ENCODE measurements around the gene PRSS38.

The PRSS38 gene

DNA sequence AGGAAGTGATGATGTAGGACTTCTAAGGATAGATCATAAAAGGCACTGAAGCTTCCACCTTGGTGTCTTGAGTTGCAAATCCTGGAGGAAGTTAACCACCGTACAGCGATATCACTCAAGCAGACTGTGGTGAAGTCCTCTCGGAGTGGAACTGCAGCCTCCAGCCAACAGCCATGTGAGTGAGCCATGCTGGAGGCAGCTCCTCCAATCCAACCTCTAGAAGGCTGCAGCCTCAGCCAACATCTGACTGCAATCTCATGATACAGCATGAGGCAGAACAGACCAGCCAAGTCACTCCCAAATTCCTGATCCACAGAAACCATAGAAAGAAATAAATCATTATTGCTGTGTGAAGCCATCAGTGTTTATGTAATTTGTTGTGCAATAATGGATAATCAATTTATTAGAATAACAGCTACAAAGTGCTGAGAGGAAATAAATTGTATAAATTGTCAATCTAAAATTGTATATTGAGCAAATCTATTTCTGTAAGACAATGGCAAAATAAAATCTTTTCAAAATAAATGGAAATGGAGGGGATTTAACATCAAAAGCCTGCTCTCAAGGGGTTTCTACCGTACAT is 65.0 kb downstream of the PRSS38 start (continued):
- TF ChIP-seq, protein P1, sequence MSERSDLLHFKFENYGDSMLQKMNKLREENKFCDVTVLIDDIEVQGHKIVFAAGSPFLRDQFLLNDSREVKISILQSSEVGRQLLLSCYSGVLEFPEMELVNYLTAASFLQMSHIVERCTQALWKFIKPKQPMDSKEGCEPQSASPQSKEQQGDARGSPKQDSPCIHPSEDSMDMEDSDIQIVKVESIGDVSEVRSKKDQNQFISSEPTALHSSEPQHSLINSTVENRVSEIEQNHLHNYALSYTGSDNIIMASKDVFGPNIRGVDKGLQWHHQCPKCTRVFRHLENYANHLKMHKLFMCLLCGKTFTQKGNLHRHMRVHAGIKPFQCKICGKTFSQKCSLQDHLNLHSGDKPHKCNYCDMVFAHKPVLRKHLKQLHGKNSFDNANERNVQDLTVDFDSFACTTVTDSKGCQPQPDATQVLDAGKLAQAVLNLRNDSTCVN (tag by site-specific recombination; optimal IDR thresholded peaks at IDR 0.05): no peak

DNA sequence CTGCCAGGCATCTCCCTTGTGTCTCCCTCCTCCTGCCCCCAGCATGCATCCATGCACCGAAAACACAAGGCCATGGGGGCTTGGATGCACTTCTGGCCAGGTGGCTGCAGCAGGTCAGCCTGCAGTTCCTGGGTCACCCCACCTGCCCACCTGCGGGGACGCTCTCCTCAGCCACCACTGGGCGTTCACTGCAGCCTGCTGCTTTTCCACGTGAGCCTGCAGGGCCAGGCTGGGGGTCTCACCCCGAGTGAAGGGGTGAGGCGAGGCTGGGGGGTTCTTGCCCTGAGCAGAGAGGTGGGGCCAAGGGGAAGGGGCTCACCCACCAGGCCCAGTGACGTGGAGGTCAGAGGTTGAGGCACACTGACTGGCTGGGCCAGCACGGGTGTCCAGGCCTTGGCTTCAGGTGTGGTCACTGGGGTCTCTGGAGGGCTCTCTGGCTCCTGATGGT is 67.6 kb downstream of the PRSS38 start:
- POLR2A ChIA-PET: no interaction called here
- Histone ChIP-seq H3K4me1 (ENCODE audit: control insufficient read depth, insufficient read depth, low read length) (no peaks in the 10 kb centered on the region), H3K9me3 (ENCODE audit: control insufficient read depth, insufficient read depth, low read depth, low read length) (no peaks in the 10 kb centered on the region), H3K36me3 (ENCODE audit: control insufficient read depth in 2 of 2, insufficient read depth in 1 of 2, low read length in 2 of 2) (no peaks in the 10 kb centered on the region), H3K4me3 (ENCODE audit: low read depth, low read length) (no peak overlapping the region), H3K27ac (ENCODE audit: extremely low read depth, low read depth, low read length) (no peak overlapping the region)
- CTCF ChIA-PET: no interaction called here
- TF ChIP-seq ZNF529 (tag by site-specific recombination; IDR thresholded peaks at IDR 0.05; ENCODE audit: insufficient replicate concordance): no peak
- TF ChIP-seq GLIS2 (tag by site-specific recombination; IDR thresholded peaks at IDR 0.05): peak; percentile 28; the same call in 1 of the 2 replicates

DNA sequence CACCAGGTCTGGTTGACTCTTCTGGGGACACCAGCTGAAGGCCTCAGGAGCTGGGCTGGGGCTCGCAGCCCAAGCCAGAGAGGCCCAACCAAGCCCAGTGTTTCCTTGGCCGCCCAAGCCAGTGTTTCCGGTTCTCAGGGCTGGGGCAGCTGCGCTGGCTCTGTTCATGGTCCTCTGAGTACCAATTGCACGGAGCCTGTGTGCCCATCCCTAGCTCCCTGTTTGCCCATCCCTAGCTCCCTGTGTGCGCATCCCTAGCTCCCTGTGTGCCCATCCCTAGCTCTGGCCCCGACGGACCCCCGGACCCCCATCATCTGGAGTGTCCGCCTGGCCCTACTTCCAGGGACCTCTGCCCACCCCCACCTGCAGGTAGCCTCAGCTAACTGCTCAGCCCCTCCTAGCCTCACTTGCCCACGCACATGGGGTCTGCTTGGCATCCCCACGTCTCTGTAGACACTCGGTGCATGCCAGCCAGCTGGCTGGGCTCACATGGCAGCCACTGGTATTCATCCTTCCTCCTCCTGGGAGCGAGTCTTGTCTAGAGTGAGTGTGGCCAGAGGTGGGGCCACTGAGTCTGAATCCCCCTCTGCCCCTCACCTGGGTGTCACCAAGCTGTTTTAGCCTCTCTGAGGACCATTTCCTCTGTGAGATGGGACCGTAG is 68.3 kb downstream of the PRSS38 start:
- CTCF ChIA-PET: no interaction called here
- H3K27ac ChIP-seq (ENCODE audit: extremely low read depth, low read depth, low read length): no peak overlapping the region
- TF ChIP-seq ZNF19 (tag by site-specific recombination; IDR thresholded peaks at IDR 0.05; ENCODE audit: low read depth) (no peak), ZBTB8A (tag by site-specific recombination; IDR thresholded peaks at IDR 0.05) (no peak), ZBTB7A (tag by site-specific recombination; IDR thresholded peaks at IDR 0.05; ENCODE audit: low read depth) (0 out of 2 replicates have a peak, but pooled peaks have one; percentile 34), ZNF214 (tag by site-specific recombination; IDR thresholded peaks at IDR 0.05; ENCODE audit: borderline replicate concordance) (no peak)

DNA sequence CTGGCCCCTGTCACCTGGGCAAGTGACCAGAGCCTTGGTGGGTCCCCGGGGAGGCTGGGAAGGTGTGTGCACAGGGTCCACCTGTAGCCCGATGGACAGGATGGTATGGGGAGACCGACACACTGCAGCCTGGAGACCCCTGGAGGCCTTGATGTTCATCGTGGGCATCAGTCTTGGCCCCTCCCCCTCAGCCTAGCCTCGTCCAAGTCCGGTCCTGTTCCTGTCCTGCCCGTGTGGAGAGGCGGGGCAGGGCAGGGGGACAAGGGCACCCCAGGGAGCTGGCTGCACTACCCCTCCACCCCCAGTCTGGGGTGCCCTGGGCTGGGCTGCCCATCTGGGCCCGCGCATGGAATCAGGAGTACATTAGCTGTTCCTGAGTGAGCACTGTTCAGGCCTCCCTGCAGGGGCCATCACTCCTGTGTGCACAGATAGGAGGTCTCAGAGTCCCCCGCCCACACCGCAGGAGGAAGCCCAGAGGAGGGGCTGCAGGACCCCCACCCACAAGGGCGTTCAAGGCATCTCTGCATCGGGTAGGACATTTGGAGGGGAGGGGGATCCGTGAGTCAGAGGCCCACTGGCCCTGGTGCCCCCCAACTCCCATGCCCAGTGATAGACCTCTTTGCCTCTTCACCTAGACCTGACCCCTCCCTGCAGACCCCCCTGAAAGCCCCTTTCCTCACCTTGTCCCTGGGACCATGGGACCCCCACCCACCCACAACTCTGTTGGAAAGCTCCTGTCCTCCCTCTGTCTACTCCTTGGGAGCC is 69.1 kb downstream of the PRSS38 start:
- ChIA-PET POLR2A (no interaction called here), CTCF (no interaction called here)
- TF ChIP-seq ZNF571 (tag by site-specific recombination; IDR thresholded peaks at IDR 0.05): no peak
- TF ChIP-seq ZNF155 (tag by site-specific recombination; IDR thresholded peaks at IDR 0.05): no peak
- TF ChIP-seq ZNF416 (tag by site-specific recombination; IDR thresholded peaks at IDR 0.05): no peak
- TF ChIP-seq SCRT1 (tag by site-specific recombination; IDR thresholded peaks at IDR 0.05; ENCODE audit: borderline replicate concordance): no peak
- TF ChIP-seq ZNF23 (tag by site-specific recombination; IDR thresholded peaks at IDR 0.05; ENCODE audit: borderline replicate concordance): no peak
- no peaks in the 10 kb centered on the region for H3K4me1 ChIP-seq (ENCODE audit: control insufficient read depth, insufficient read depth, low read length)
- H3K36me3 ChIP-seq (ENCODE audit: control insufficient read depth in 2 of 2, insufficient read depth in 1 of 2, low read length in 2 of 2): no peaks in the 10 kb centered on the region
- H3K4me3 ChIP-seq (ENCODE audit: low read depth, low read length): no peak overlapping the region
- no peak overlapping the region for H3K27ac ChIP-seq (ENCODE audit: extremely low read depth, low read depth, low read length)
- H3K9me3 ChIP-seq (ENCODE audit: control insufficient read depth, insufficient read depth, low read depth, low read length): no peaks in the 10 kb centered on the region

More for the DNA sequence above, 68.3 kb downstream of the PRSS38 start:
- H3K4me1 ChIP-seq (ENCODE audit: control insufficient read depth, insufficient read depth, low read length): no peaks in the 10 kb centered on the region
- POLR2A ChIA-PET: no interaction called here
- no peak overlapping the region for H3K4me3 ChIP-seq (ENCODE audit: low read depth, low read length)
- no peaks in the 10 kb centered on the region for H3K9me3 ChIP-seq (ENCODE audit: control insufficient read depth, insufficient read depth, low read depth, low read length)
- no peaks in the 10 kb centered on the region for H3K36me3 ChIP-seq (ENCODE audit: control insufficient read depth in 2 of 2, insufficient read depth in 1 of 2, low read length in 2 of 2)

DNA sequence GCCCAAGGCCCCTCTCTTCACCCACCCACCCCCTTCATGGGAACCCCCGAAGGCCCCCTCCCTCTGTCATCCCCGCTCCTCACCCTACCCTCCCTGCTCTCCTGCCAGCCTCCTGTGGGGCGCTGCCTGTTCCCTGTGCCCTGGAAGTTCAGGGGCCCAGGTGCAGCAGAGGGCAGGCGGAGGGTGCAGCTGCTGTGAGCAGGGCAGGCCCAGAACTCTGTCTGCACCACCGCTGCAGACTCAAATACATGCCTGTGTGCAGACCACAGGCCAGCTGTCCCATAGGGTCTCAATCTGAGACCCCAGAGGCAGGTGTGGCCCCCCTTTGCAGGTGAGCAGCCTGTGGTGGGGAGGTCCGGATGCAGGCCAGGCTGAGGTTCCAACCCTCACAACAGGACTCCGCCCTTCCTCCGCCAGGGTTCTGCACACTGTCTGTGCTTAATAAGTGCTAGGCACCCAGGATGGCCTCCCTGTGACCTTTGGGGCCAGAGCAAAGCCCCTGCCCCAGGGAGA is 69.7 kb downstream of the PRSS38 start:
- Histone ChIP-seq H3K4me3 (ENCODE audit: low read depth, low read length) (no peak overlapping the region), H3K9me3 (ENCODE audit: control insufficient read depth, insufficient read depth, low read depth, low read length) (no peaks in the 10 kb centered on the region), H3K36me3 (ENCODE audit: control insufficient read depth in 2 of 2, insufficient read depth in 1 of 2, low read length in 2 of 2) (no peaks in the 10 kb centered on the region), H3K27ac (ENCODE audit: extremely low read depth, low read depth, low read length) (no peak overlapping the region), H3K4me1 (ENCODE audit: control insufficient read depth, insufficient read depth, low read length) (no peaks in the 10 kb centered on the region)
- TF ChIP-seq ZNF138 (tag by site-specific recombination; IDR thresholded peaks at IDR 0.05; ENCODE audit: borderline replicate concordance) (no peak), ZNF23 (tag by site-specific recombination; IDR thresholded peaks at IDR 0.05; ENCODE audit: borderline replicate concordance) (no peak), ZNF366 (tag by site-specific recombination; conservative IDR thresholded peaks at IDR 0.05) (no peak), ZNF146 (tag by site-specific recombination; IDR thresholded peaks at IDR 0.05) (no peak), ZNF837 (tag by site-specific recombination; IDR thresholded peaks at IDR 0.05) (no peak), ZNF664 (tag by site-specific recombination; IDR thresholded peaks at IDR 0.05) (no peak), ZNF843 (tag by site-specific recombination; IDR thresholded peaks at IDR 0.05) (no peak)
- TF ChIP-seq, protein P2, sequence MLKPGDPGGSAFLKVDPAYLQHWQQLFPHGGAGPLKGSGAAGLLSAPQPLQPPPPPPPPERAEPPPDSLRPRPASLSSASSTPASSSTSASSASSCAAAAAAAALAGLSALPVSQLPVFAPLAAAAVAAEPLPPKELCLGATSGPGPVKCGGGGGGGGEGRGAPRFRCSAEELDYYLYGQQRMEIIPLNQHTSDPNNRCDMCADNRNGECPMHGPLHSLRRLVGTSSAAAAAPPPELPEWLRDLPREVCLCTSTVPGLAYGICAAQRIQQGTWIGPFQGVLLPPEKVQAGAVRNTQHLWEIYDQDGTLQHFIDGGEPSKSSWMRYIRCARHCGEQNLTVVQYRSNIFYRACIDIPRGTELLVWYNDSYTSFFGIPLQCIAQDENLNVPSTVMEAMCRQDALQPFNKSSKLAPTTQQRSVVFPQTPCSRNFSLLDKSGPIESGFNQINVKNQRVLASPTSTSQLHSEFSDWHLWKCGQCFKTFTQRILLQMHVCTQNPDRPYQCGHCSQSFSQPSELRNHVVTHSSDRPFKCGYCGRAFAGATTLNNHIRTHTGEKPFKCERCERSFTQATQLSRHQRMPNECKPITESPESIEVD (tag by site-specific recombination; IDR thresholded peaks at IDR 0.05): no peak
- ChIA-PET CTCF (interaction anchor here (0.9 kb wide), 1 partner anchor 38 kb away, joined by 3 read pairs; no protein-coding TSS in a partner anchor), POLR2A (no interaction called here)
